ENCODE measurements around the gene ERC2.

The ERC2 gene

DNA sequence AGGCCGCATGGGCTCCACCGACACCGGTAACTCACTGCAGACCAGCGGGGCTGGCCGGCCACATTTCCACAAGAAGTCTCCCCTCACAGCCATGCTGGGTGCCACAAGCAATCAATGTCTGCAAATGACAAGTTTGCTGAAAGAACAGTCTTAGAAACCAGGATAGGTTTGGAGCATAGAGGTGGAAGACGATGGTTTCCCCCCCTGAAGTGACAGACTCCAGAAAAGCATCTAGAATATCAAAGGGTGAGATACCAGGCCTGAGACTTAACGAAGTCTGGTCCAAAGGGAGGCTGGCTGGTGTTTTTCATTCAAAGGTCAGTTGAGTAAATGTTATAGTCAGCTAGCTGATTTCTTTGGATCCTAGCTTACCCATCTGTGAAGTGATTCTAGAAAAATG is 931.1 kb downstream of the ERC2 start:
- DNase-seq: no peak

DNA sequence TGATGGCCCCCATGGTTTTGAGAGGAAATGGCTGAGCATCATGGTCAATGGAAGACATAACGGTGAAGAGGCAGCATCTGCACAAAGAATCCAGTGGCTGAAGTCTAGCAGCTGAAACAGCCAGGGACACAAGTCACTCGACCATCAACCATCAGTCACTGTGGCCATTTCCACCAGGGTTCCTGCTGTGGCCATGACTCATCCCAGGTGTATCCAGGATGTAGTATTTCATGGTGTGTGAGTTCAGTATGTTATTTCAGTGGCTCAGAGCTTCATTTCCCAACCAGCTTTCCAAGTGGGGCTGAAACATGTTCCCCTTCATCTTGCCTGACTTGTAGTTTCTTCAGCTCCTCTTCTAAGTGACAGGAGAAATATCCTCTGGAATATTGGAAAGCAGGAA is 933.4 kb downstream of the ERC2 start:
- DNase-seq: no peak

DNA sequence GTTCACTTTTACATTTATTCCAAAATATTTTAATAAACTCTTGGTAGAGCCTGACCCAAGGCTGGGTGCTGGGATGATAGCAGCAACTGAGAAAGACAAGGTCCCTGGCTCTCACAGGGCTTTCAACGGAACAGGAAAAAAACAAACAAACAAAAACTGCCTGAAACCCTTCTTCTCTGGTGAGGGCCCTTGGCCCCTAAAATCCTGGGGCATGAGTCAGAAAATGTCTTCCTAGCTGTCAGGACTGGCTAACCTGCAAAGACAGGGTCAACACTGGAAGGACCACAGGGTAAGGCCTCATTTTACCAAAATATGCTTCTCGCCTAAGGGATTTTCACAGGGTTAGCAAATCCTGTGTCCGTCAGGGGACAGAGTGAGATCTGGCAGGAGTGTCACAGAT is 935.5 kb downstream of the ERC2 start:
- DNase-seq: no peak

DNA sequence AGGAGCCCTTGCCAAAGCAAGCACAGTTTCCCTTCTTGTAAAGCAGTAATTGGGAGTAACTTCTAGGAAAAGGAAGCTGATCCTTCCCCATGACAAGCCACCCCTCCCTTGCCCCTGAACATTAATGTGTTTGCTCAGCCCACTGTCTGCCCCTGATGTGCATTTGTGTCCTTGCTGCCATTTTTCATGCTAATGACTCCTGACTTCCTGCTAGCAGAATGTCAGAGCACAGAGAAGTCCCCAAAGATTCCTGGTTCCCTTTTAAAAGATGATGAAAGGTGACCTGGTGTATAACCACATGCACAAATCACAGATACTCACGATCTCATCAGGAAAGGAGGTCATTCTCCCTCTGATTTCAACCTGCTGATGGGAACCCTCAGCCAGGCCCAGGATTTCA is 936.9 kb downstream of the ERC2 start:
- DNase-seq: no peak

DNA sequence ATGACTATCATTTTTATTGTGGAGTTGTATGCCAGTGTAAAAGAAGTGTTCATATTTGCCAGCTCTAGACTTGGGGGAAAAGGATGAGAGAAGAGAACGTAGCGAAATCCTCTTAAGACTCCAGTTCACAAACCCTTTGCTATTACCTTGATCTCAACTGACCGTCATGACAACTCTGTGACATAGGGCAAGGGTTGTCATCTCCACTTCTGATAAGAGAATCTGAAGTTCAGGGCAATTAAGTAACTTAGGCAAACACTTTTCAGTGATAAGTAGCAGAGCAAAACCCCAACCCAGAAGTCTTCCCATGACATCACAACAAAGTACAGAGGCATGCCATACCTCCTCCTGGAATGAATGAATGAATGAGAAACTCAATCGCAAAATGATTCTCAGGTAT is 940.9 kb downstream of the ERC2 start:
- DNase-seq: no peak

DNA sequence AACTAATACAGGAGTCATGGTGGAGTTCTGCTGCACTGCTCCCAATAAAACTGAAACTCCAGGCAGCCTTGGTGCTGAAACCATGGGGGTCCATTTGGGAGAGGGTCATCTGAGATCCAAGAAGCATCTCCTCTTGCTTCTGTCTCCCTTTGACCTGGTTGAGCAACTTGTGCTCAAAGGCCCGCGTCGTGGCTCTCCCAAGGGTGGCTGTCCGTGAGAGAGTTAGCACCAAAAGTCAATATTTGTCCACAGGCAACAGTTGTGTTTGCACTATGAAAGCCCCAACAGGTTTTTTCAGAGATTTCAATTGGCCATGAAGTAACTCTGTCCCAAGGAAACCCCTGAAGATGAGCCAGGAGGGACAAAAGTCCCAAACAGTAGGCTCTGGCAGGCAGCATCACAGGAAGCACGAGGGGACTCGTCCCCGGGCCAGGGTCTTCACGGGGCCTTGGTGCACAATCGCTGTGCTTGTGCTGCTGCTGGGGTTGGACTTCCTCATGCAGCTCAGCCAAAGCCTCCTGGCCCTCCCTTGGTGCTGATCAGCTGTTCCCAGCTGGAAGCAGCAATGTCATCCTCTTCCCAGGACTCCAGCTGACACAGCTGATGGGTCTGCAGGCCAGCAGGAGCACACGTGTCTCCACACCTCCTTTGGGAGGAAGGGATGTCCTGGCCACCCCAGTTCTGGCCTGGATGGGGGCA is 941.8 kb downstream of the ERC2 start:
- DNase-seq: no peak

DNA sequence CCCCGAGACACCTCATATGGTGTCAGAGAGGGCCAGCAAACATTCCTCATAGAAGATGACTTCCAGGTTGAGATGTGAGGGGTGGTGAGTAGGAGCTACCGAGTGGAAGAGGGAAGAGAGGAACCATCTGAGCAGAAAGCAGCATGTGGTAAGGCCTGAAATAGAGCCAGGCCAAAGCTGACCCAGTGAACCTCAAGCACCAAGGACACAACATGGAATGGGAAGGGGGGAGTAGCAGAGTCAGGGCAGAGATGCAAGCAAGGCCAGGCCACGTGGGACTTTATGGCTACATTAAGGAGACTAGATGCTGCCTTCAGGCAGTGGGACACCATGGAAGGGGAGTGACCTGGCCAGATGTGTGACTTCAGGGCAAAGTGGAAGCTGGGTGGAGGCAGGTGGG is 942.8 kb downstream of the ERC2 start:
- no peak for DNase-seq

DNA sequence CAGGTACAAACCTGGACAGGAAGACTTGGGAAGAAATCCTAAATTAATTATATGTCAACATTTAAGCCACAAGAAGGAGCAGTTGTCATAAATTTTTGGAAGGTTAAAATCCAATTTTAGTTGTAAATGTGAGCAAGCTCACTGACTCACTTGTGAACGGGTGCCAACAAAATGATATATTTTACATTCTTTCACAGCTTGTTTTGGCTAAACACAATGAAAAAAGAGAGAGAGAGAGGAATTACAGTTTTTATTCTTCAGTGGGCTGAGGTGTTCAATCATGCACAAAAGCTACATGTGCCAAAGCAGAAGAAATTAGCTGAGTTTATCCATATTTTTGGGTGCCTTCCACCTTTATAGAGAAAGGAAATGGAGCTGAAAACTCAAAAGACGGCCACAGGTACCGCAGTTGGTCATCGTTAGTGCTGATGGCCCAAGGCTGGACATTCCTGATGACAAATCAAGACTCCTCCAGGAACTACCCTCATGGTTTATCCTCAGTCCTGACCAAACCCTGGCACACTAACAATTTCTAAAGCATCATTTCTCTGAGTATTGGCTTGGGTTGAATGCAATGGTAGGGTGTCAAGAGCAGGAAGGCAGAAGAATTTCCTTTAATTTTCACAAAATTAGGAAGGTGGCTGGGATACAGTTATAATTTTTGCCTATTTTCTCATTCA is 943.6 kb downstream of the ERC2 start:
- no peak for DNase-seq

DNA sequence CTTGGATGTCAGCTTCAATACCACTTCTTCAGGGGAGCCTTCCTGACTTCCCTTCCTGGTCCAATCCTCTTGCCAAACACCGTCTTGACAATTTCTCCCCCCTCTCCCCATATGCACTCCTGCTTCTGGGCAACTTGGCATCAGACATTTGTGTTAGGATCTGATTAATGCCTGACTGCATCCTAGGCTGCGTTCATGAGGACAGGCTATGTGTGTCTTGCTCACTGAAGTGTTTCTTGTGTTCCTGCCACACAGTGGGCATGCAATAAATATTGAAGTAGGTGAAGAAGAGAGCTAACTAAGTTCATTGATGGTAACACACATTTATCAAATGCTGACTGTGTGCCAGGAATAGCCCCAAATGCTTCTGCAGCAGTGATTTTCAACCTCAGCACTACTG is 944.8 kb downstream of the ERC2 start:
- no peak for DNase-seq

DNA sequence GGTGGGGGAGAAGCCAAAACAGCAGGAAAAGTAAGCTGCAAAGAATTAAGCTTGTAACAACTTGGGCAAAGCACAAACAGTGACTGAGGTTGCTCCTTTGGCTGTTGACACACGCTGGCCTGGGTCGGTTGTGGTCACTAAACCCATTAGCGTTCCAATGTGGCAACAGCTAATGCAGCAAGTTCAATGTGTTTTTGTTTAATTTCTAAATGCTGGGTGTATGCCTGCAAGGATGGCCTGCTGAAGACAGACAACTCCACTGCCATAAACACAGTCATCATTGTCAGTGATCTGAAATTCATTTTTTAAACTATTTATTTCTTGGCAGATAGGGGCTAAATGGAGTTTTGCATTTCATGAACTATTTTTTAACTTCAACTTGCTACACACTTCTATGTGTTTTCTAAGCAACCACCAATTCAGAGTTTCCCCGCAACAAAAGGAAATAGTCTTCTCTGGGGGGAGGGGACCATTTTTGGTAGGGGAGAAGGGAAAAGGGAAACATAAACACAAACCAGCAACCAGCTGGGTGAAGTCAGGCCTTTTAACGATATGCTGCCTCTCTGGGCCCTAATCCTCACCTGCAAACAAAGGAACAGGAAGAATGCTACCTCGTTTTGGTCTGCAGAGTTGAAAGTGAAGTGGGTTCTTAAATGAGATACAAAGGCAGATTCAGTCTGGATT is 946.4 kb downstream of the ERC2 start:
- no peak for DNase-seq

DNA sequence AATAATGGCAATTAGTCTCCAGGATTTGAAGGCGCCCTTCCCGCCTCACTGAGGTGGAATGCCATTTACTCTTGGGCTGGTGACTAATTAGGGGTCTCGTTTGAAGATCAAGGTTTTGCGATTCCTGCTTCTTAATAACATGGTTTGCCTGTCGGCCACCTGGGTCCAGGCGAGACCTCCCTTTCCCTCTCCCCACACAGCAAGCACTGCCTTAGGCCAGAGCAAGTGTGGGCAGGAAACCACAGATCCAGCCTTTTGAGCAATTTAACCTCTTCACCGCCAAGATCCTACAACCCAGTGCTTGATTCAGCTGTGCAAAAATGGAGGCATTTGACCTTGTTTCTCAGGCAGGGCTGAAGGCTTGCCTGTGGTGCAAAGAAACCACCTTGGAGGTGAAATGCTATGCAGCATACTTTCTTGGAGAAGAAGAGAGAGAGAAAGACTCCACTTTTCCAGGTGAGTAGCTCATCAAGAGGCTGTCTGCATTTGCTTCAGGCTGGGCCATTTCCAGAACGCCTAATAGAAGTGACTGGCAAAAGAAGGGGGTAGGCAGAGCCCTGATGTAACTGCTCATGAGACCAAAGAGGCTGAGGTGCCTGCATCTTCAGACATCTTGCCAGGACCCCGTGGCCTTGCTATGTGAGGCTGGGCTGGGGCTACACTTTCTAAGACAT is 947.1 kb downstream of the ERC2 start:
- DNase-seq: no peak

DNA sequence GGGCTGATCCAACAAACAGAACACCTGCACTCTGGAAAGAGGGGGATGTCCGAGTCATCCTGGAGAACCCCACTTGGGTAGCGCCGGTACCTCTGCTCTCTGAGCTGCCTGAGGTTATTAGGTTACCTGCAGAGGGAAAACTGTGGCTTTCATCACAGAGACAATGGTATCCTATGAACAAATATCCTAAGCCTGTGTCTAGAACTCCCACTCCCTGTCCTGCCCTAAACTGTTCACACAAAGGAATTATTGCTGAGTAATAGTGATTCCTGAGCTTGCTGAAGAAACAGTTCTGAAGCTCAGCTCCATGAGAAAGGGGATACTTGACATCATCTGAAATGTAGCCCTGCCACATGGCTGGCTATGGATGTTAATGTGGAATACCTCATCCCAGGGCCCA is 949.2 kb downstream of the ERC2 start:
- DNase-seq: no peak

DNA sequence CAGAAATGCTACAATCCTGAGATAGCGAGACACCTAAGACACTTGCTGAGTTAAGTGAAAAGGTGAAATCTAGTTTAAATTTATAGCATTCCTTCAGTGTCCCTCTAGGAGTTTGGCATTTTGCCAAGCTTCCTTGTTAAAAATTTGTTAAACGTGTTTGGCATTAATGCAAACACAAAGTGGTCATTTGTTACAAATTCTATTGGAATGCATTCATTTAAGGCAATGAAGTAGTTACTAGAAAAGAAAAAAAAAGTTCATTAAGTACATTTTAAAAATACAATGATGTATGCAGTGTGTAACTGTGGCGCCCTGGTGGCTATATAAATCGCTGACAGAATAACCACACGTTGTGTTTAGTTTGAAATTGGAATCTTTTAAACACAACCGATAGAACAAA is 949.8 kb downstream of the ERC2 start:
- DNase-seq: no peak

DNA sequence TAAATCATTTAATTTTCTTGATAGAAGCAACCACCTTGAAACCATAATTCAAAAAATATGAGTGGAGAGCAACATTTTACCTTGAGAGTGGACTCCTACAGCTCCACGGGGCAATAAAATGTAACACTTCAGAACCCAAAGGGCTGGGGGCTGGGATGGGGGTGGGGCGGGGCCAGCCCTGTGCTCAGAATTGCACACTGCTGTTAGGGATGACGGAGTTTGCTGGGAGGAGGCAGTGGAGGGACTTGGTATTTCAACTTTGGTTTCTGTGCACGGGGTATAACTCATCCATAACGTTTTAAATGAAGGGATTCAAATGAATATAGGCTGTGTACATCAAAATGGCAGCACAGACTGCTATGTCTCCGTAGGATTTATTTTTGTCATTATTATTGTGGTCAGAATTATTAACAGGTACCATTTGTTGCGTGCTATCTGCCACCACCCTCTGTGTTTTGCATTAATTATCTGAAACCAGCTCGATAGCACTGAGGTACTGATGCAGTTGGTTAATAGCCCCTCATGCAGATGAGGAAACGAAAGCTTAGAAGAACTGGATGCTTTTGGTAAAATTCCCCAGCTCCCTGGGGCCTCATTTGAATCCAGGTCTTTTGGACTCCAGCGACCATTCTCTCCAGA is 951.8 kb downstream of the ERC2 start:
- DNase-seq: no peak

DNA sequence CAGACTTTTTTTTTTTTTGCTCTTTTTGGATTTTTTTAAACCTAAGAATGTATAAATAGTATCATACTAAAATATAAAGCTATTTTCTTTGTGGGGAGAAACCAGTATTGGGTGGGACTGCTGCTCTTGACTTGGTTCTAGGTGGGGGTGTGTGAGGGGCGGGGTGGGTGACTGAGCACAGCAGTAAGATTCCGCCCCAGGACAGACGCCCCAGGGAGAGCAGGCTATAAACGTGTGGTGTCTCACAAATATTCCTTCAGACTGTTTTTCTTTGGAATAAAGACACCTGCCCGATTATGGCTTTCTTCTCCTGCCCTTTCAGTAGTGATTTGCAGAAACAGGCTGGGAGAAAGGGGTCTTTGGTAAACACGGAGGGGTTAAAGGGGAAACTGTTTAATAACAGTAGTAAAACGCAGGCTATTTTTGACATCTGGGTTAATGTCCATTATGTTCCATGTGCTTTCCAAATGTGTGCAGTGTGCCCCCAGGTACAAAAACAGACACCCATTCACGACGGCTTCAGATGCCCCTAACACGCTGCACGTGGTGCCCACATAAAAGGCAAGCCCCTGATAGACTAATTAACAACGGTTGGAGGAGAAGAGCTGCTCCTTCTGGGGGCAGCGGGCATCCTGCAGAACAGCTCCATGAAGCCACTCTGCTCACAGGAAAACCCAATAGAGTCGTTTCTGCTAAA is 952.6 kb downstream of the ERC2 start:
- no peak for DNase-seq

DNA sequence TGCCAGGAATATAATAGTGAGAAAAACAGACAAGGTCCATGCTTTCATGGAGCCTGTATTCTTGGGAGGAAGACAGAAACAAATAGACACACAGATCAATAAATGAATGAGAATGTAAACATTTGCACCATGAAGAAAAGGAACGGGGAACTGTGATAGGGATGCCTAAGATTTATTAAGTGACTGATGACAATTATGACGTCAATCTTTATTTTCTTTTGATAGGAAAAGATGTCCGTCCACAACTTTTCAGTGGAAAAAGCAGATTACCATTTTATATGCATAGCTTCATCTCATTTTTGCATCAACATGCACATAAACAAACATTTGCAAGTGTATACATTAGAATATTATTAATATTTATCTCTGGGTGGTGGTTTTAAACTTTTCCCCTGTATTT is 953.3 kb downstream of the ERC2 start:
- no peak for DNase-seq

DNA sequence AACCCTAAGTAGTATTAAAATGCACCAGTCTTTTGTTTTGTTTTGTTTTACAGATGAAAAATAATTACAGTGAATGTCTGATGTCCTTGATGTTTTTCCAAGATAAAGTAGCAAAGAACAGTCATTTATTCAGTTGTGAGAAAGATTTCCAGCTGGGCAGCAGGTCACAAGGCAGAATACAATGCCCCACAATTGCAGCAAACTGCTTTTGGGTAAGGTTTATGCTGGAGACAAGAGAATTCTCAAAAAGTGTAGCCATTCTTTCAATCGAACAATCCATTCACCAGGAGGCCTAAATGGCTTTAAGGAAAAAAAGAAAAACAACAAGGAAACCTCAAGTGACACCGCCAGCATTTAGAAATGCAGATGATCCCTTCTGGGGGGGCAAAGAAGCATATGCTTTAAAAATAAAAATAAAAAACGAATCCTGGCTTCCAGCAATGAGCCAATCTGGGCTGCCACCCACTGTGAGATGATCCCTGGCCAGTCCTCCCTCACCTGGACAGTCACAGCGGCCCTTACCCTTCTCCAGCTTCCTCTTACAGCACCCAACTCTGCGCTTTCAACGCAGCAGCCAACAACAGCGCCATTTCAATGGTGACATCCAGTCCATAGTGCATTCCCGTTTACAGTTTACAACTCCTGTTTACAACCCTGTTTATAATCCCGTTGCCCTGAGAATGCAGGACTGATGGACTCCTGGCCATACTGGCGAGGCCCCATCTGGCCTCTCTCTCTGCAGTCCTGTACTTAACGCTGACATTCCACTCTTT is 955.5 kb downstream of the ERC2 start:
- no peak for DNase-seq

DNA sequence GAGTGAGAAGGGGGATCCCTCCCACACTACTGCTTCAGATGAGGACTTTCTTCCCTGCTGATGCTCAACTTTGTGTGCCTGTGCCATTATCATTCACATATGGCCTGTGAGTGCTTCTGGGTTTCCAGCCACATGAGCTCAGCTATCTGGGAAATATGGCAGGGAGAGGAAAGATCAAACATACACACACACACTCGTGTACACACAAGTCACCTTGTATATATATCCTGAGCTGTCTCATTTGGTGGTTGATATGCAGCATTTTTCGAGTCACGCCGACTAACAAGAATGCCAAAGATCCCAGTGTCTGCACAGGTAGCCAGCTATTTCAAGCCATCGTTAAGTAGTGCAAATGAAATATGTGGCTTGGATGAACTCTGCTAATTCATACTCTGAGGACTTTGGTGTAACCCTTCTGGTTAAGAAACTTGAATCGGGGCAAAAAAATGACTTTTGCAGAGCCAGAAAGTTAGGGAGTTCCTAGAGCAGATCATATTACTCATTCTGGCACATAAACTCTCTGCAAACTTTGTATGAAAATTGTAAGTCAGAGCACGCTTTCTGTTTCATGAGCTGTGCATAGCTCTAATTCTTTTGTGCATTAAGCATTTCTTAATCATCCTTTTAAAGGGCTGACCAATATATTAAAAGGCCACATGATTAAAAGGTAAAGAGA is 956.2 kb downstream of the ERC2 start:
- no peak for DNase-seq

DNA sequence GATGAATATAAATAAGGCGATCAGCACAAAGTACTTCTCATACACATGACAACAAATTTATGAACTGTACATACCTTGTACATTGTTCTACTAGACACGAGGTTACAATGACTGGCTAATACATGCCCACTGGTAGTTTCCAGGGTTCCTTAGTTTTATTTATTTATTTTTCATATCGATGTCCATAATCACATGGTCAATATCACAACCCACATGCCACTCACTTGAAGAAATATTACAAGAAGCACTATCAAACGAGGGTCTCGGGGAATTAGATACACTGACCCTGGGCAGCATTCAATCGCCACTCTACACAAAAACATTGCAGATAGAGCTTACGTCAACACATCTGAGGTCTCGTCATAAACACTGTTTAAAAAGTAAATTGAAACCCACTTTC is 959.9 kb downstream of the ERC2 start:
- DNase-seq: no peak

DNA sequence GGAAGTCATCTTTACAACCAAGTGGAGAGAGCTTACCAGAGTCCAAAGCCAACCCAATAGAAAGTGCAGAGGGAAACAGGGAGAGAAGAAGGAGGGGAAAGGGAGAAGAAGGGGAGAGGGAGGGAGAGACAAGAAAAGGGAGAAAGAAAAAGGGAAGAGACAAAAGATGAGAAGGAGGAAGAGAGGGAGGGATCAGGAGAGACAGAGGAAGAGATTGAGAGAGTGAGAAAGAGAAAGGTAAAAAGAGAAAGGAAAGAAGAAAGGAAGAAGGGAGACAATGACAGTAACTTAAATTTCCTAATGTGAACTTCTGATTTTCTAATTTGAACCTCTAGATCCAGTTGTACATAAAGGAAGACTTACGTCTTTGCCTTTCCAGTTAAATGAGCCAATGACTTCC is 960.5 kb downstream of the ERC2 start:
- DNase-seq: no peak

DNA sequence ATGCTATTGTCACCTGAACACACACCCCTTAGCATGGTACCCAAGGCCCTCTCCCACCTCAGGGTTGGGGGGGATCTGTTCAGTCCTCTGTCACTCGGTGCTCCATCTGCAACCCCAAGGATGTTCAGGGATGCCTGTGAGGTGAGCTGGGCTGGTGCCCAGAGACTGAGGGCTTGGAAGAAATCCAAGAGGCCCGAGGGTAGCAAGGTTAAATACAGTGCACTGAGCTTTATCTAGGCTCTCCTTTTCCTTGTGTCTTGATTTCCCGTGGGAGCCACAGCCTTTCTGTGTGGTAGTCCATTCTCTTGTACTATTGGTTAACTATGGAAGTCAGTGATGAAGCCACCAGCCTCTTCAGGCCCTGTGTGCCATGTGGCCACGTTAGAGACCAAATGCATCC is 962.5 kb downstream of the ERC2 start:
- no peak for DNase-seq

Measured in activated CD4-positive, alpha-beta T cell treated with anti-CD3 and anti-CD28 coated beads for 4 hours (primary cell).